ENCODE results near the gene IGSF3. TPM values are rescaled to one million over a fixed set of nuclear protein-coding genes. Genes with fewer than 3 reads are reported as not detected.
A peak's percentile ranks its signal among the peaks of the same experiment; 100 is the strongest.

The IGSF3 gene
- total RNA-seq, 4 donors from 2014 or later: 2.6 to 4.6 (median 3.4) TPM

GRCh38 chr1:116545359-116545705 is 122.2 kb downstream of the IGSF3 start:
- ATAC-seq (ENCODE audit: low FRiP score) (no peak), DNase-seq (ENCODE audit: low spot score) (no peak)
- TF ChIP-seq CTCF (IDR thresholded peaks at IDR 0.05): no peak

- DNase-seq (ENCODE audit: low spot score) (no peak), ATAC-seq (ENCODE audit: low FRiP score) (no peak)
- TF ChIP-seq CTCF (IDR thresholded peaks at IDR 0.05): no peak
Measured at GRCh38 chr1:116544588-116545358, 122.8 kb downstream of the IGSF3 start.

GRCh38 chr1:116540088-116540487 is 127.4 kb downstream of the IGSF3 start:
- TF ChIP-seq CTCF (IDR thresholded peaks at IDR 0.05): no peak
- DNase-seq (ENCODE audit: low spot score) (no peak), ATAC-seq (ENCODE audit: low FRiP score) (no peak)

GRCh38 chr1:116538544-116538943 is 129.0 kb downstream of the IGSF3 start:
- TF ChIP-seq CTCF (IDR thresholded peaks at IDR 0.05): no peak
- no peak for DNase-seq (ENCODE audit: low spot score)
- ATAC-seq (ENCODE audit: low FRiP score): no peak

GRCh38 chr1:116537898-116538297 is 129.6 kb downstream of the IGSF3 start:
- DNase-seq (ENCODE audit: low spot score): no peak
- no peak for ATAC-seq (ENCODE audit: low FRiP score)
- TF ChIP-seq CTCF (IDR thresholded peaks at IDR 0.05): no peak

GRCh38 chr1:116537040-116537831 is 130.3 kb downstream of the IGSF3 start:
- DNase-seq (ENCODE audit: low spot score): no peak
- peak; percentile 47 for ATAC-seq (ENCODE audit: low FRiP score)
- no peak for TF ChIP-seq CTCF (IDR thresholded peaks at IDR 0.05)

All from omental fat pad (tissue), 4 donors.